ENCODE measurements around the gene TRIP4.

- TF ChIP-seq CTCF (IDR thresholded peaks at IDR 0.05 in 4 of 5, conservative IDR thresholded peaks at IDR 0.05 in 1 of 5) (no peak), POLR2A (IDR thresholded peaks at IDR 0.05) (no peak)
Measured at GRCh38 chr15:64340355-64340754, 47.3 kb upstream of the TRIP4 start.

All from gastrocnemius medialis (tissue), 4 donors.